ENCODE data around the gene LRRC4. TPM values are rescaled to one million over a fixed set of nuclear protein-coding genes. Genes with fewer than 3 reads are reported as not detected.

LRRC4 gene
- total and polyA plus RNA-seq, 7 donors, result 0.39 to 5.0 (median 2.7) TPM

DNA sequence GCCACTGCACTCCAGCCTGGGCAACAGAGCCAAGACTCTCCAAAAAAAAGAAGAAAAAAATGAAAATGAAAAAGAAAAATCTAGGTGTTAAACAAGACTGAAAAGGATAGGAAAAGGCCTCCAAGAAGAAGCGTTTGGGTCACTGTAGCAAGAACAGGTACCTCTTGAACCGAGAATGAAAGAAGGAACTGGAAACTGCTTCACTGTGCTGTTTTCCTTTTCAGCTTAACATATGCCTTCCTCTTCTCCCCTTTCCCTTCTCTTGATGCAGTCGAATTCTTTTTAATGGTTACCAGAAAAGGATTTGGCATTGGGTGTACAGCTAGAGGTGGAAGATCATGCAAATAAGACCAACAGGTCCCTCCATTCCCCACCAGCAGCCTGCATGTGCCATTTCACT is 28.1 kb downstream of the LRRC4 start:
- Histone ChIP-seq H3K9me3 (no peaks in the 10 kb centered on the region), H3K27me3 (ENCODE audit: insufficient read depth in 3 of 3, low read length in 2 of 3) (no peaks in the 10 kb centered on the region), H3K4me3 (no peak overlapping the region), H3K4me1 (no peaks in the 10 kb centered on the region), H3K36me3 (ENCODE audit: insufficient read depth in 1 of 2, low read depth in 1 of 2) (no peaks in the 10 kb centered on the region), H3K27ac (no peak overlapping the region)
- intact Hi-C loops (cut with DNase I), result no loop called here
- TF ChIP-seq, protein P1, sequence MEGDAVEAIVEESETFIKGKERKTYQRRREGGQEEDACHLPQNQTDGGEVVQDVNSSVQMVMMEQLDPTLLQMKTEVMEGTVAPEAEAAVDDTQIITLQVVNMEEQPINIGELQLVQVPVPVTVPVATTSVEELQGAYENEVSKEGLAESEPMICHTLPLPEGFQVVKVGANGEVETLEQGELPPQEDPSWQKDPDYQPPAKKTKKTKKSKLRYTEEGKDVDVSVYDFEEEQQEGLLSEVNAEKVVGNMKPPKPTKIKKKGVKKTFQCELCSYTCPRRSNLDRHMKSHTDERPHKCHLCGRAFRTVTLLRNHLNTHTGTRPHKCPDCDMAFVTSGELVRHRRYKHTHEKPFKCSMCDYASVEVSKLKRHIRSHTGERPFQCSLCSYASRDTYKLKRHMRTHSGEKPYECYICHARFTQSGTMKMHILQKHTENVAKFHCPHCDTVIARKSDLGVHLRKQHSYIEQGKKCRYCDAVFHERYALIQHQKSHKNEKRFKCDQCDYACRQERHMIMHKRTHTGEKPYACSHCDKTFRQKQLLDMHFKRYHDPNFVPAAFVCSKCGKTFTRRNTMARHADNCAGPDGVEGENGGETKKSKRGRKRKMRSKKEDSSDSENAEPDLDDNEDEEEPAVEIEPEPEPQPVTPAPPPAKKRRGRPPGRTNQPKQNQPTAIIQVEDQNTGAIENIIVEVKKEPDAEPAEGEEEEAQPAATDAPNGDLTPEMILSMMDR (IDR thresholded peaks at IDR 0.05), result no peak
- ATAC-seq (no peak), DNase-seq (no peak)
- 73 to 79% (median 75%) methylated on average over 3 of the region's 3 CpGs for WGBS, 3 donors

DNA sequence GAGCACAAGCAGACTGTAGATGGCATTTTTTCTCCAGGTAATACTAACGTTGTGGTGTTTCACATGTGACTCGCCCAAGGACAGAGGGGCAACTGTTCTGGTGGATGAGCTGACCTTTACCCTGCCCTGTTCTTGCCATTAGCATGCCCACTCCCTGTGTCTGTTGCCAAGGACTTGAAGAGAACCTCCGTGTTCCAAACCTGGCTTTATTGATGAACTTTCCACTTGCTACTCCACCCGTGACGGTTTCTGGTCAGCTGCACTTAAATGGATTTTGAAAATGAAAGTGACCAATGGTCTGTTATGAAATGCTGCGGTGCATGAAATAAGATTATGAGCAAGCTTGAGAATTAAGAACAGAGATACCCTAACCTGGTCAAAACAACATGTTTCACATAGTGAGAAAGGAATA is 30.4 kb downstream of the LRRC4 start:
- no peaks in the 10 kb centered on the region for H3K27me3 ChIP-seq (ENCODE audit: insufficient read depth in 3 of 3, low read length in 2 of 3)
- no peaks in the 10 kb centered on the region for H3K36me3 ChIP-seq (ENCODE audit: insufficient read depth in 1 of 2, low read depth in 1 of 2)
- no peak for DNase-seq
- intact Hi-C loops (cut with DNase I), result no loop called here
- H3K9me3 ChIP-seq, result no peaks in the 10 kb centered on the region
- 44 to 52% (median 51%) methylated on average over 6 of the region's 6 CpGs for WGBS, 3 donors
- H3K27ac ChIP-seq, result no peak overlapping the region
- H3K4me3 ChIP-seq, result no peak overlapping the region
- ATAC-seq, result no peak
- H3K4me1 ChIP-seq, result peaks cover 4% of the 10 kb centered on the region
- TF ChIP-seq, protein P1 (IDR thresholded peaks at IDR 0.05), result no peak

DNA sequence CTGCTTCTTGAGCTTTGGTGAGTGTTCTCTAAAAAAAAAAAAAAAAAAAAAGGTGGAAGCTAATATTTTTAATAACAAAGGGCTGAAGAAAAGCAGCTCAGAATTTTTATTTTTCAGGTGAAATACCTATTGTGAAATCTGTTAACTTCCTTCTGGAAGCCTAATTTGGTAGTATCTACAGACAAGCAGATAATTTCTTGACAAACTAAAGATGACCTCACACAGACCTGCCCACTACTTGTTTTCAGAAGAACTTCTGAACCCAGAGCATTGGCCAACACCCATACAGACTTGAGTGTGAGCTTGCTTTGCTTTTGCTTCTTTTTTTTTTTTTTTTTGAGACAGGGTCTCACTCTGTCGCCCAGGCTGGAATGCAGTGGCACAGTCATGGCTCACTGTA is 31.2 kb downstream of the LRRC4 start:
- intact Hi-C loops (cut with DNase I), result no loop called here
- Histone ChIP-seq H3K27ac (no peak overlapping the region), H3K27me3 (ENCODE audit: insufficient read depth in 3 of 3, low read length in 2 of 3) (no peaks in the 10 kb centered on the region), H3K4me3 (no peak overlapping the region), H3K36me3 (ENCODE audit: insufficient read depth in 1 of 2, low read depth in 1 of 2) (no peaks in the 10 kb centered on the region), H3K4me1 (peaks cover 12% of the 10 kb centered on the region), H3K9me3 (no peaks in the 10 kb centered on the region)
- TF ChIP-seq, protein P1 (IDR thresholded peaks at IDR 0.05), result no peak
- DNase-seq, result no peak
- WGBS, 3 donors, result 100% methylated on average over 1 of the region's 1 CpG
- ATAC-seq, result no peak

DNA sequence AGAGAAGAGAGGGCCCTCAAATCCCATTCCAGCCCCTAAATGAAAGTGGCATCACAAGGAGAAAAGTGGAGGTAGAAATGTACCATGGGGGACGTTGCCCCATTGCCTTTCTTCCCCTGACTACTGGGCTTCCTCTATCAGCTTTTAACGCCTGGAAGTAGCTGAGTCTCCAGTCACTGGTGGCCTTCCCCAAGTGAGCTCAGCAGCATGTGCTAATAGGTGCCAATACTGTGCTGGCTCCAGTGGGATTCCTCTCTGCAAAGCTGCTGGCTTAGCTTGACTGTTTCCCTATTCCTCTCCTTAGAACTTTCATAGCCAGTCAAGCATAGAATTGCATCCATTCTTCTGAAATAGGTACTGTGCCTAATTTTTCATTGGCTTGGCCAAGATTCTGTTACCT is 32.6 kb downstream of the LRRC4 start:
- intact Hi-C loops (cut with DNase I), result no loop called here
- Histone ChIP-seq H3K4me1 (peaks cover 18% of the 10 kb centered on the region), H3K4me3 (no peak overlapping the region), H3K27me3 (ENCODE audit: insufficient read depth in 3 of 3, low read length in 2 of 3) (no peaks in the 10 kb centered on the region), H3K27ac (no peak overlapping the region), H3K36me3 (ENCODE audit: insufficient read depth in 1 of 2, low read depth in 1 of 2) (peaks cover 0 to 2% of the 10 kb centered on the region in 2 donors), H3K9me3 (no peaks in the 10 kb centered on the region)
- no peak for ATAC-seq
- TF ChIP-seq, protein P1 (IDR thresholded peaks at IDR 0.05), result no peak
- no peak for DNase-seq
- WGBS, 3 donors, result 87 to 90% (median 89%) methylated on average over 2 of the region's 2 CpGs

DNA sequence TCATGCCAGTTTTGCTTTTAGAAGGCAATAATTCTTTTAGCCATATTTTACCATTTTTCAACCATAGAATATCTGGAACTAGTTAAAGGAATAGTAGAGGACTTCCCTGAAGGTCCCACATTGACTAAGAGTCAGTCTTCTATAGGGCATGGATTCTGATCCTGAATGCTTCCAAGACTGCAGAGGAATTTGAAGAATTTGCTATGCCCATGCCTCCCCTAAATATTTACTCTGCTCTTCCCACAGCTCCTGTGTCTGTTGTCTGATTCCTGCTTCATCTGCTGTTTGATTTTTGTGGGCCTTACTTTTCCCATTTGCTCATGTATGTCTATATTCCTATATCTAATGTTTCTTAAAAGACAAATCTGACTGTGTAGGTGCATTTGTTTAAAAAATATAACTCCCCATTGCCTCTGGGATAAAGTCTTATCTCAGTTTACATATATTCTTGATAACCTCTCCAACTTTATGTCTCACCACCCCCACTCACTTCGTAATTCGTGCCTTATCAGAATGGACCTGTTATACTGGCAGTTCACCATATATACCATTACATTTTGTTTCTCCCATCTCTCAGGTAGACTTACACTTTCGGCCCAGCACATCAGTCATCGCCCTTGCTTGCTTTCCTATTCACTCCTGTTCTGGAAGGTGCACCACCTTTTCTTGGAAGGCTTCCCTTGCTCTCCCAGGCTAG is 33.9 kb downstream of the LRRC4 start:
- H3K27me3 ChIP-seq (ENCODE audit: insufficient read depth in 3 of 3, low read length in 2 of 3), result no peaks in the 10 kb centered on the region
- DNase-seq (no peak), ATAC-seq (no peak)
- H3K36me3 ChIP-seq (ENCODE audit: insufficient read depth in 1 of 2, low read depth in 1 of 2), result peaks cover 0 to 2% of the 10 kb centered on the region in 2 donors
- TF ChIP-seq, protein P1 (IDR thresholded peaks at IDR 0.05), result no peak
- no peak overlapping the region for H3K27ac ChIP-seq
- H3K9me3 ChIP-seq, result no peaks in the 10 kb centered on the region
- no peak overlapping the region for H3K4me3 ChIP-seq
- peaks cover 18% of the 10 kb centered on the region for H3K4me1 ChIP-seq
- intact Hi-C loops (cut with DNase I), result no loop called here
- 95 to 98% (median 98%) methylated on average over 4 of the region's 4 CpGs for WGBS, 3 donors

Measured in psoas muscle (tissue), 8 donors.